ENCODE results near the gene RBFOX1.

RBFOX1 gene

DNA sequence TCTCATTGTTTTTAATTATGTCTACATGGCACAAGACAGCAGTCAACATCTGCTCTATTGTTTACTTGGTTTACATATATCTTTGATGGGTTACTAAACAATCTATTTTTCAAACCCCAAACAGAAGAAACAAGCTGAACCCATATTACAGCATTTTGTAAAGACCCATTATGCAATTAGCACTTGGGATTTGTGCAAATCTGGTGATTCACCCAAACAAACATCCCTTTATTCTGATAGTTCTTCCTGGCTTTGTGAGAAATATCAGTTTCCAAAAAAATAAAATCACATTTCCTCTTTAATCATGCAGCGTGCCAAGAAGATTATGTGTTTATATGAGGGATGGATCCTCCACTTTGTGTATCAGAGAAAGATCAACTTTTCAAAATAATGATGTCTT is 16.8 kb upstream of the RBFOX1 start:
- Mint-ChIP-seq H3K27me3 (ENCODE audit: low read depth, poor library complexity) (no peaks in the 10 kb centered on the region), H3K4me3 (no peak overlapping the region), H3K4me1 (peaks cover 33% of the 10 kb centered on the region), H3K9me3 (no peaks in the 10 kb centered on the region), H3K27ac (no peak overlapping the region), H3K36me3 (ENCODE audit: low read depth) (no peaks in the 10 kb centered on the region)
- TF ChIP-seq, protein P1, sequence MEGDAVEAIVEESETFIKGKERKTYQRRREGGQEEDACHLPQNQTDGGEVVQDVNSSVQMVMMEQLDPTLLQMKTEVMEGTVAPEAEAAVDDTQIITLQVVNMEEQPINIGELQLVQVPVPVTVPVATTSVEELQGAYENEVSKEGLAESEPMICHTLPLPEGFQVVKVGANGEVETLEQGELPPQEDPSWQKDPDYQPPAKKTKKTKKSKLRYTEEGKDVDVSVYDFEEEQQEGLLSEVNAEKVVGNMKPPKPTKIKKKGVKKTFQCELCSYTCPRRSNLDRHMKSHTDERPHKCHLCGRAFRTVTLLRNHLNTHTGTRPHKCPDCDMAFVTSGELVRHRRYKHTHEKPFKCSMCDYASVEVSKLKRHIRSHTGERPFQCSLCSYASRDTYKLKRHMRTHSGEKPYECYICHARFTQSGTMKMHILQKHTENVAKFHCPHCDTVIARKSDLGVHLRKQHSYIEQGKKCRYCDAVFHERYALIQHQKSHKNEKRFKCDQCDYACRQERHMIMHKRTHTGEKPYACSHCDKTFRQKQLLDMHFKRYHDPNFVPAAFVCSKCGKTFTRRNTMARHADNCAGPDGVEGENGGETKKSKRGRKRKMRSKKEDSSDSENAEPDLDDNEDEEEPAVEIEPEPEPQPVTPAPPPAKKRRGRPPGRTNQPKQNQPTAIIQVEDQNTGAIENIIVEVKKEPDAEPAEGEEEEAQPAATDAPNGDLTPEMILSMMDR (IDR thresholded peaks at IDR 0.05): no peak
- DNase-seq: no peak

DNA sequence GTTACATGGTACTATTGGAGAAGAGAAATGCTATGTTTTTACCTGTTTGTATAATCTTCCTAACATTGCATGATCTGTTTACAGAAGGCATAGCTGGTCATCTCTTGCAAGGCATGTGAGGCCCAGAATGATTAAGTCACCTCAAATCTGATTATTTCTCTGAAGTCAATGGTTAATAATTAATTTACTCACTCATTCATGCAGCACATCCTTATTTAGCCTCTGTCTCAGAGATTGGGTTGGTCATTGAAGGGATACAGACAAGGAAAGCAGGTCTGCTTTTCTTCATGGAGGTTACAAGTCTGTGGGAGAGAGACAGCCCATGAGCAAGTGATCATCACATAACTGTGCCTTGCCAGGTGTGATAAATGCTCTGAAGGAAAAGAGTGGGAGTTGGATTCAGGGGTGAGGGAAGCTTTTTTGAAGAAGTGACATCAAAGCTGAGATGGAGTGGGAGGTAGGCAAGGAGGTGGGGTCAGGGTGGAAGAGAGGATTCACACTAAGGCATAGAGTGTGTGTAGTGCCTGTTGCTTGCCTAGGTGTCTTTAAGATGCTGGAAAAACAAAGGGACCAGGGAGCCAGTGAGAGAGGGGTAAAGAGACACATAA is 16.3 kb upstream of the RBFOX1 start:
- Mint-ChIP-seq H3K36me3 (ENCODE audit: low read depth) (no peaks in the 10 kb centered on the region), H3K9me3 (no peaks in the 10 kb centered on the region), H3K27me3 (ENCODE audit: low read depth, poor library complexity) (no peaks in the 10 kb centered on the region), H3K27ac (no peak overlapping the region), H3K4me1 (peaks cover 33% of the 10 kb centered on the region), H3K4me3 (no peak overlapping the region)
- TF ChIP-seq, protein P1 (IDR thresholded peaks at IDR 0.05): no peak
- no peak for DNase-seq

DNA sequence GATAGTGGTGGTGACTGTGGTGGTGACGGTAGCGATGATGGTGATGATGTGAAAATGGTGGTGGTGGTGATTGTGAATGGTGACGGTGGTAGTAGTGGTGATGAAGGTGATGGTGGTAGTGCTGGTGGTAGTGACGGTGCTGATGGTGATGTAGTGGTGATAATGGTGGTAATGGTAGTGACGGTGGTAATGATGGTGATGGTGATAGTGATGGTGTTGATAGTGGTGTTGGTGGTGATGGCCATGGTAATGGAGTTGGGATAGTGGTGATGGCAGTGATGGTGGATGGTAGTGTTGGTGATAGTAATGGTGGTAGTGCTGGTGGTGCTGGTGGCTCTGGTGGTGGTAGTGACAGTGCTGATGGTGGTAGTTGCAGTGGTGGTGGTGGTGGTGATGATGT is 14.7 kb upstream of the RBFOX1 start:
- no peak overlapping the region for H3K4me3 Mint-ChIP-seq
- no peak overlapping the region for H3K27ac Mint-ChIP-seq
- no peaks in the 10 kb centered on the region for H3K27me3 Mint-ChIP-seq (ENCODE audit: low read depth, poor library complexity)
- no peak for DNase-seq
- H3K4me1 Mint-ChIP-seq: peaks cover 31% of the 10 kb centered on the region
- no peaks in the 10 kb centered on the region for H3K9me3 Mint-ChIP-seq
- TF ChIP-seq, protein P1 (IDR thresholded peaks at IDR 0.05): no peak
- no peaks in the 10 kb centered on the region for H3K36me3 Mint-ChIP-seq (ENCODE audit: low read depth)

DNA sequence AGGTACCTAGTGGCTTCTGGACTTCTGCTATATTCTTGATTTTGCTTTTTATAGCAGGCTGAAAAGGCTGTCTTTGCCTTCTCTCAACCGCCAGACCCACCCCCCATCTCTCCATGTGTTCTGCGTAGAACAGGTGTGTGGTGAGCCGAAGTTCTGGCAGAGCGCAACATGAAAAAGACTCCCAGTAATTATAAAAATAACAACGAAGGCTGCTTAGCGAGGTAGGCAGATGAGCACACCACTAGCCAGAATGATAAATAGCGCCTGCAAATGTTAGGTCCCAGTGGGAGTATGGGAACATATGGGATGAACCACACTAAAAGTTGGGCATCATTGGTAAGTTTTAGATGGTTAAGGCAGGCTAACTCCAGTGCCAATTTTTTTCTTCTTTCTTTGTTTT is 14.0 kb upstream of the RBFOX1 start:
- Mint-ChIP-seq H3K4me3 (no peak overlapping the region), H3K9me3 (no peaks in the 10 kb centered on the region), H3K27me3 (ENCODE audit: low read depth, poor library complexity) (no peaks in the 10 kb centered on the region), H3K4me1 (peaks cover 28% of the 10 kb centered on the region), H3K36me3 (ENCODE audit: low read depth) (no peaks in the 10 kb centered on the region), H3K27ac (no peak overlapping the region)
- TF ChIP-seq, protein P1 (IDR thresholded peaks at IDR 0.05): no peak
- DNase-seq: no peak

DNA sequence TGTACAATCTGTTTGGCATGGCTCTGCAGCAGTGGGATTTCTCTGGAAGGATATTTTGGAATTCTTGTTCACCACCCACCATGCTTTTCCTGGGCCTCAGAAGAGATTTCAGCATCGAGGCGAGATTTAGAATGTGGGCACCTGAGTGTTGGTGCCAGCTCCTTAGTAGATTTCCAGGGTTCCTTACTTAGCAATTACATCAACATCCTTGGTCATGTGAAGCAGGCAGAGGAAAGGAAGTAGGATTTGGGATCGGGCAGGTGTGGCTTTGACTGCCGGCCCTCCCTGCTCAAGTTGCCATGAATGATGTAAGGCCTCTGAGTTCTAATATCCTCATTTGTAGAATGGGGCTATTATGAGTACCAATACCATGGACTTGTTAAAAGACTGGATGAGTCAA is 13.1 kb upstream of the RBFOX1 start:
- Mint-ChIP-seq H3K4me3 (no peak overlapping the region), H3K27ac (no peak overlapping the region), H3K27me3 (ENCODE audit: low read depth, poor library complexity) (no peaks in the 10 kb centered on the region), H3K9me3 (no peaks in the 10 kb centered on the region), H3K36me3 (ENCODE audit: low read depth) (no peaks in the 10 kb centered on the region), H3K4me1 (peaks cover 28% of the 10 kb centered on the region)
- TF ChIP-seq, protein P1 (IDR thresholded peaks at IDR 0.05): no peak
- no peak for DNase-seq

DNA sequence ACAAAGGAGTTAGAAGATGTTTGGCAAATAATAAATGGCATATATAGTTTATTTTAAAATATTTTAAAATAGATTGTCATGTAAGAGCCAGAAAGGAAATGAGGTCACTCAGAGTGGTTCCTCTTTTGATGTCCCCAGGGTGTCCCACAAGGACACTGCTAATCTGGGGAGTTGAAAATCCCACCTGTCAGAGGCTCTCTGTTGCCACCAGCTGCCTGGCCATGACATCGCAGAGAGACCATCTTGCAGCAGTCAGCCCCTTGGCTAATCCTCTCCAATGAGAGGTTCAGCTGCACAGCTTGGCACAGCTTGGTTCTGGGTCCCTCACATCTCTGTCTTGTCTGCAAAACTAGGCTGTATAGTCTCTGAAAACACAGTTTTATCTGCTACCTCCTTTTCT is 11.0 kb upstream of the RBFOX1 start:
- Mint-ChIP-seq H3K27ac (no peak overlapping the region), H3K36me3 (ENCODE audit: low read depth) (no peaks in the 10 kb centered on the region), H3K4me1 (peaks cover 22% of the 10 kb centered on the region), H3K9me3 (no peaks in the 10 kb centered on the region), H3K4me3 (no peak overlapping the region), H3K27me3 (ENCODE audit: low read depth, poor library complexity) (peaks cover 3% of the 10 kb centered on the region)
- TF ChIP-seq, protein P1 (IDR thresholded peaks at IDR 0.05): no peak
- DNase-seq: no peak

Data from nephron progenitor cell (in vitro differentiated cells).